Neural cell (in vitro differentiated cells): ENCODE data around the gene NECTIN2. TPM values are rescaled to one million over a fixed set of nuclear protein-coding genes. Genes with fewer than 3 reads are reported as not detected.

ENCODE experiments used
- H2AFZ ChIP-seq: fragments of 200-600, 300-800 bp; sonication (generic), shearing (Covaris generic); 2 replicates; pipeline ENCODE4 v1.6.0; 2014; ENCODE audit warnings: low read depth, mild to moderate bottlenecking, antibody characterized with exemption, low read length, moderate library complexity
- H3F3A ChIP-seq: fragments of 200-600 bp; shearing (Covaris generic); 2 replicates; pipeline ENCODE4 v1.6.1; 2016; ENCODE audit warnings: mild to moderate bottlenecking, moderate library complexity, mixed read lengths, antibody characterized with exemption, low read length; ENCODE audit not compliant: insufficient read depth, poor library complexity, severe bottlenecking
- H3K27ac ChIP-seq: fragments of 200-600, 300-800 bp; sonication (generic), shearing (Covaris generic); 2 replicates; pipeline ENCODE4 v1.5.1; 2014; ENCODE audit warnings: mild to moderate bottlenecking, low read length, moderate library complexity
- H3K27me3 ChIP-seq: fragments of 300-800, 200-600 bp; sonication (generic), shearing (Covaris generic); 2 replicates; pipeline ENCODE4 v1.6.0; 2014; ENCODE audit warnings: mild to moderate bottlenecking, low read depth, low read length, moderate library complexity; ENCODE audit not compliant: insufficient read depth
- H3K36me3 ChIP-seq: fragments of 300-800, 200-600 bp; sonication (generic), shearing (Covaris generic); 2 replicates; pipeline ENCODE4 v1.5.1; 2014; ENCODE audit warnings: mild to moderate bottlenecking, antibody characterized with exemption, low read length, moderate library complexity; ENCODE audit not compliant: insufficient read depth
- H3K4me2 ChIP-seq: fragments of 300-800, 200-600 bp; sonication (generic), shearing (Covaris generic); 2 replicates; pipeline ENCODE4 v1.6.0; 2014; ENCODE audit warnings: mild to moderate bottlenecking, low read length
- H3K4me3 ChIP-seq: fragments of 300-800, 200-600 bp; sonication (generic), shearing (Covaris generic); 2 replicates; pipeline ENCODE4 v1.5.1; 2014; ENCODE audit warnings: mild to moderate bottlenecking, low read length, moderate library complexity
- H3K79me2 ChIP-seq: fragments of 200-600 bp; shearing (Covaris generic); replicated peaks from 2 replicates; pipeline ENCODE4 v1.6.0; 2014; ENCODE audit warnings: mild to moderate bottlenecking, low read length, moderate library complexity; ENCODE audit not compliant: insufficient read depth
- H3K9ac ChIP-seq: fragments of 300-800, 200-600 bp; sonication (generic), shearing (Covaris generic); 2 replicates; pipeline ENCODE4 v1.6.1; 2016; ENCODE audit warnings: mild to moderate bottlenecking, low read length, mixed read lengths
- H3K9me2 ChIP-seq: fragments of 200-600 bp; shearing (Covaris generic); 2 replicates; pipeline ENCODE4 v1.6.1; 2016; ENCODE audit warnings: mild to moderate bottlenecking, low read length, mixed read lengths; ENCODE audit not compliant: insufficient read depth
- H3K9me3 ChIP-seq: fragments of 200-600, 300-800 bp; sonication (generic), shearing (Covaris generic); 2 replicates; pipeline ENCODE4 v1.6.1; 2016; ENCODE audit warnings: mild to moderate bottlenecking, mixed run types, low read length, moderate library complexity, mixed read lengths
- H4K20me1 ChIP-seq: fragments of 200-600 bp; shearing (Covaris generic); 2 replicates; pipeline ENCODE4 v1.6.1; 2016; ENCODE audit warnings: mild to moderate bottlenecking, mixed run types; ENCODE audit not compliant: insufficient read depth
- EP300 ChIP-seq: fragments of 450-650 bp; conservative IDR thresholded peaks from 2 replicates; pipeline ENCODE4 v1.6.1; 2014; ENCODE audit warnings: antibody characterized with exemption, mild to moderate bottlenecking, moderate library complexity; ENCODE audit not compliant: poor library complexity, severe bottlenecking
- EZH2 ChIP-seq: fragments of 200-600, 300-800 bp; shearing (Covaris generic), sonication (generic); IDR thresholded peaks from 2 replicates; pipeline ENCODE4 v1.6.1; 2014; ENCODE audit warnings: antibody characterized with exemption, low read length, borderline replicate concordance, mild to moderate bottlenecking; ENCODE audit not compliant: insufficient read depth, poor library complexity, severe bottlenecking
- MXI1 ChIP-seq: fragments of 450-650 bp; conservative IDR thresholded peaks from 2 replicates; pipeline ENCODE4 v1.6.1; 2014; ENCODE audit warnings: antibody characterized with exemption, mild to moderate bottlenecking; ENCODE audit not compliant: poor library complexity, severe bottlenecking
- POLR2AphosphoS5 ChIP-seq: IDR thresholded peaks from 2 replicates; pipeline ENCODE4 v1.6.1; 2012
- RAD21 ChIP-seq: fragments of 450-650 bp; conservative IDR thresholded peaks from 2 replicates; pipeline ENCODE4 v1.6.1; 2014; ENCODE audit warnings: antibody characterized with exemption, mild to moderate bottlenecking, moderate library complexity
- SMC3 ChIP-seq: fragments of 450-650 bp; conservative IDR thresholded peaks from 2 replicates; pipeline ENCODE4 v1.6.1; 2014; ENCODE audit warnings: antibody characterized with exemption, mild to moderate bottlenecking, moderate library complexity; ENCODE audit not compliant: poor library complexity
- TAF1 ChIP-seq: IDR thresholded peaks from 2 replicates; pipeline ENCODE4 v1.6.1; 2012; ENCODE audit warnings: low read depth
- polyA plus RNA-seq: library from polyadenylated mRNA; depleted of rRNA; stranded (reverse); fragments of >200 nt; gene quantifications from 2 replicates; pipeline ENCODE4 v1.2.3, GENCODE V29; 2014
- TF ChIP-seq, protein P1 (sequence below): fragments of 450-650 bp; IDR thresholded peaks from 2 replicates; pipeline ENCODE4 v1.5.1; 2014; ENCODE audit warnings: antibody characterized with exemption, mild to moderate bottlenecking, moderate library complexity; ENCODE audit not compliant: poor library complexity, severe bottlenecking
- TF ChIP-seq, protein P2 (sequence below): IDR thresholded peaks from 2 replicates; pipeline ENCODE4 v1.6.1; 2012; ENCODE audit warnings: borderline replicate concordance

NECTIN2 gene
- polyA plus RNA-seq, 1 donor from 2014 or later, result 33.2 TPM

DNA sequence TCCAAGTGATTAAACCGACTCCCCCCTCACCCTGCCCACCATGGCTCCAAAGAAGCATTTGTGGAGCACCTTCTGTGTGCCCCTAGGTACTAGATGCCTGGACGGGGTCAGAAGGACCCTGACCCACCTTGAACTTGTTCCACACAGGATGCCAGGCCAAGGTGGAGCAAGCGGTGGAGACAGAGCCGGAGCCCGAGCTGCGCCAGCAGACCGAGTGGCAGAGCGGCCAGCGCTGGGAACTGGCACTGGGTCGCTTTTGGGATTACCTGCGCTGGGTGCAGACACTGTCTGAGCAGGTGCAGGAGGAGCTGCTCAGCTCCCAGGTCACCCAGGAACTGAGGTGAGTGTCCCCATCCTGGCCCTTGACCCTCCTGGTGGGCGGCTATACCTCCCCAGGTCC lies 61.5 kb downstream of the NECTIN2 start:
- Histone ChIP-seq H3K27me3 (peaks cover 8% of the 10 kb centered on the region), H3K9me3 (no peaks in the 10 kb centered on the region), H3K36me3 (no peaks in the 10 kb centered on the region), H4K20me1 (no peaks in the 10 kb centered on the region), H3K4me2 (no peak overlapping the region), H3F3A (no peaks in the 10 kb centered on the region), H3K9me2 (no peaks in the 10 kb centered on the region), H3K27ac (no peak overlapping the region), H3K79me2 (no peaks in the 10 kb centered on the region), H2AFZ (no peak overlapping the region), H3K9ac (no peak overlapping the region), H3K4me3 (no peak overlapping the region)
- no peak for TF ChIP-seq POLR2AphosphoS5
- TF ChIP-seq, protein P1, sequence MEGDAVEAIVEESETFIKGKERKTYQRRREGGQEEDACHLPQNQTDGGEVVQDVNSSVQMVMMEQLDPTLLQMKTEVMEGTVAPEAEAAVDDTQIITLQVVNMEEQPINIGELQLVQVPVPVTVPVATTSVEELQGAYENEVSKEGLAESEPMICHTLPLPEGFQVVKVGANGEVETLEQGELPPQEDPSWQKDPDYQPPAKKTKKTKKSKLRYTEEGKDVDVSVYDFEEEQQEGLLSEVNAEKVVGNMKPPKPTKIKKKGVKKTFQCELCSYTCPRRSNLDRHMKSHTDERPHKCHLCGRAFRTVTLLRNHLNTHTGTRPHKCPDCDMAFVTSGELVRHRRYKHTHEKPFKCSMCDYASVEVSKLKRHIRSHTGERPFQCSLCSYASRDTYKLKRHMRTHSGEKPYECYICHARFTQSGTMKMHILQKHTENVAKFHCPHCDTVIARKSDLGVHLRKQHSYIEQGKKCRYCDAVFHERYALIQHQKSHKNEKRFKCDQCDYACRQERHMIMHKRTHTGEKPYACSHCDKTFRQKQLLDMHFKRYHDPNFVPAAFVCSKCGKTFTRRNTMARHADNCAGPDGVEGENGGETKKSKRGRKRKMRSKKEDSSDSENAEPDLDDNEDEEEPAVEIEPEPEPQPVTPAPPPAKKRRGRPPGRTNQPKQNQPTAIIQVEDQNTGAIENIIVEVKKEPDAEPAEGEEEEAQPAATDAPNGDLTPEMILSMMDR, result no peak
- TF ChIP-seq, protein P2, sequence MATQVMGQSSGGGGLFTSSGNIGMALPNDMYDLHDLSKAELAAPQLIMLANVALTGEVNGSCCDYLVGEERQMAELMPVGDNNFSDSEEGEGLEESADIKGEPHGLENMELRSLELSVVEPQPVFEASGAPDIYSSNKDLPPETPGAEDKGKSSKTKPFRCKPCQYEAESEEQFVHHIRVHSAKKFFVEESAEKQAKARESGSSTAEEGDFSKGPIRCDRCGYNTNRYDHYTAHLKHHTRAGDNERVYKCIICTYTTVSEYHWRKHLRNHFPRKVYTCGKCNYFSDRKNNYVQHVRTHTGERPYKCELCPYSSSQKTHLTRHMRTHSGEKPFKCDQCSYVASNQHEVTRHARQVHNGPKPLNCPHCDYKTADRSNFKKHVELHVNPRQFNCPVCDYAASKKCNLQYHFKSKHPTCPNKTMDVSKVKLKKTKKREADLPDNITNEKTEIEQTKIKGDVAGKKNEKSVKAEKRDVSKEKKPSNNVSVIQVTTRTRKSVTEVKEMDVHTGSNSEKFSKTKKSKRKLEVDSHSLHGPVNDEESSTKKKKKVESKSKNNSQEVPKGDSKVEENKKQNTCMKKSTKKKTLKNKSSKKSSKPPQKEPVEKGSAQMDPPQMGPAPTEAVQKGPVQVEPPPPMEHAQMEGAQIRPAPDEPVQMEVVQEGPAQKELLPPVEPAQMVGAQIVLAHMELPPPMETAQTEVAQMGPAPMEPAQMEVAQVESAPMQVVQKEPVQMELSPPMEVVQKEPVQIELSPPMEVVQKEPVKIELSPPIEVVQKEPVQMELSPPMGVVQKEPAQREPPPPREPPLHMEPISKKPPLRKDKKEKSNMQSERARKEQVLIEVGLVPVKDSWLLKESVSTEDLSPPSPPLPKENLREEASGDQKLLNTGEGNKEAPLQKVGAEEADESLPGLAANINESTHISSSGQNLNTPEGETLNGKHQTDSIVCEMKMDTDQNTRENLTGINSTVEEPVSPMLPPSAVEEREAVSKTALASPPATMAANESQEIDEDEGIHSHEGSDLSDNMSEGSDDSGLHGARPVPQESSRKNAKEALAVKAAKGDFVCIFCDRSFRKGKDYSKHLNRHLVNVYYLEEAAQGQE, result no peak
- TF ChIP-seq EP300, result no peak
- TF ChIP-seq EZH2, result no peak
- TF ChIP-seq MXI1, result no peak
- no peak for TF ChIP-seq TAF1
- no peak for TF ChIP-seq SMC3
- no peak for TF ChIP-seq RAD21

DNA sequence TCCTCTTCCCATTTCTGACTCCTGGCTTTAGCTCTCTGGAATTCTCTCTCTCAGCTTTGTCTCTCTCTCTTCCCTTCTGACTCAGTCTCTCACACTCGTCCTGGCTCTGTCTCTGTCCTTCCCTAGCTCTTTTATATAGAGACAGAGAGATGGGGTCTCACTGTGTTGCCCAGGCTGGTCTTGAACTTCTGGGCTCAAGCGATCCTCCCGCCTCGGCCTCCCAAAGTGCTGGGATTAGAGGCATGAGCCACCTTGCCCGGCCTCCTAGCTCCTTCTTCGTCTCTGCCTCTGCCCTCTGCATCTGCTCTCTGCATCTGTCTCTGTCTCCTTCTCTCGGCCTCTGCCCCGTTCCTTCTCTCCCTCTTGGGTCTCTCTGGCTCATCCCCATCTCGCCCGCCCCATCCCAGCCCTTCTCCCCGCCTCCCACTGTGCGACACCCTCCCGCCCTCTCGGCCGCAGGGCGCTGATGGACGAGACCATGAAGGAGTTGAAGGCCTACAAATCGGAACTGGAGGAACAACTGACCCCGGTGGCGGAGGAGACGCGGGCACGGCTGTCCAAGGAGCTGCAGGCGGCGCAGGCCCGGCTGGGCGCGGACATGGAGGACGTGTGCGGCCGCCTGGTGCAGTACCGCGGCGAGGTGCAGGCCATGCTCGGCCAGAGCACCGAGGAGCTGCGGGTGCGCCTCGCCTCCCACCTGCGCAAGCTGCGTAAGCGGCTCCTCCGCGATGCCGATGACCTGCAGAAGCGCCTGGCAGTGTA lies 62.2 kb downstream of the NECTIN2 start:
- H3K9me3 ChIP-seq, result no peaks in the 10 kb centered on the region
- H3K4me2 ChIP-seq, result no peak overlapping the region
- no peaks in the 10 kb centered on the region for H3F3A ChIP-seq
- no peaks in the 10 kb centered on the region for H3K79me2 ChIP-seq
- H3K9me2 ChIP-seq, result no peaks in the 10 kb centered on the region
- H3K9ac ChIP-seq, result no peak overlapping the region
- no peaks in the 10 kb centered on the region for H3K36me3 ChIP-seq
- no peaks in the 10 kb centered on the region for H4K20me1 ChIP-seq
- no peak overlapping the region for H3K4me3 ChIP-seq
- TF ChIP-seq EZH2, result no peak
- no peak for TF ChIP-seq TAF1
- TF ChIP-seq POLR2AphosphoS5, result no peak
- TF ChIP-seq, protein P1, result no peak
- TF ChIP-seq RAD21, result no peak
- TF ChIP-seq, protein P2, result no peak
- TF ChIP-seq MXI1, result no peak
- TF ChIP-seq SMC3, result no peak
- TF ChIP-seq EP300, result no peak
- H3K27ac ChIP-seq, result no peak overlapping the region
- H2AFZ ChIP-seq, result no peak overlapping the region
- peaks cover 8% of the 10 kb centered on the region for H3K27me3 ChIP-seq
